Left renal cortex interstitium (tissue), 4 donors: ENCODE results near the gene CRISPLD2. TPM values are rescaled to one million over a fixed set of nuclear protein-coding genes. Genes with fewer than 3 reads are reported as not detected.
A peak's percentile ranks its signal among the peaks of the same experiment; 100 is the strongest.
"Not testable (repeated sequence)": the region's sequence is repeated elsewhere in the genome, so short reads cannot be mapped to it uniquely, and the experiment has no call there.

ENCODE experiments used
- DNase-seq, 4 donors: peaks; one replicate each; pipeline ENCODE4 v3.0.0-alpha.2; 2013; ENCODE audit warnings: low read depth in 4 of 4, low spot score in 2 of 4, missing footprints in 1 of 4
- polyA plus RNA-seq, 4 donors: library from polyadenylated mRNA; unstranded; fragments of 120-200 nt; gene quantifications; one replicate each; pipeline ENCODE4 v1.2.1, GENCODE V29; 2013; ENCODE audit not compliant: insufficient read length in 4 of 4

Gene CRISPLD2
- polyA plus RNA-seq, 4 donors, result 7.2 to 8.3 (median 8.0) TPM

DNA sequence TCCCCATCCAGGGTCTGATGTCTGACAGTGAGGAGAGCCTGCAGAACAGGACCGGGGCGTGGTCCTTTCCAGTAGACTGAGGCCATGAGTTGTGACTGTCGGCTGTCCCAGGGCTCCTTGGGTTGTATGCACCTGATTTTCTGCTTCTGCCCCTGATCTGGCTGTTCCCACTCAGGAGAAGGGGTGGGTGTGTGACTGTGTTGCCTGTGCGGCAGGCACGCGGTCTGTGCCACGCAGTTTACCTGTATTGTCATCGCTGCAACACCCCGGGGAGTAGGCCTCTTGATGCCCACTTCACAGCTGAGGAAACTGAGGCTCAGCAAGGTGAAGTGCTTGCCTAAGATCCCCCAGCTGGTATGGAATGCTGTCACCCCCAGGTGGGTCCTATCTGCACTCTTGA, 1.4 kb downstream of the CRISPLD2 start:
- no peak for DNase-seq

DNA sequence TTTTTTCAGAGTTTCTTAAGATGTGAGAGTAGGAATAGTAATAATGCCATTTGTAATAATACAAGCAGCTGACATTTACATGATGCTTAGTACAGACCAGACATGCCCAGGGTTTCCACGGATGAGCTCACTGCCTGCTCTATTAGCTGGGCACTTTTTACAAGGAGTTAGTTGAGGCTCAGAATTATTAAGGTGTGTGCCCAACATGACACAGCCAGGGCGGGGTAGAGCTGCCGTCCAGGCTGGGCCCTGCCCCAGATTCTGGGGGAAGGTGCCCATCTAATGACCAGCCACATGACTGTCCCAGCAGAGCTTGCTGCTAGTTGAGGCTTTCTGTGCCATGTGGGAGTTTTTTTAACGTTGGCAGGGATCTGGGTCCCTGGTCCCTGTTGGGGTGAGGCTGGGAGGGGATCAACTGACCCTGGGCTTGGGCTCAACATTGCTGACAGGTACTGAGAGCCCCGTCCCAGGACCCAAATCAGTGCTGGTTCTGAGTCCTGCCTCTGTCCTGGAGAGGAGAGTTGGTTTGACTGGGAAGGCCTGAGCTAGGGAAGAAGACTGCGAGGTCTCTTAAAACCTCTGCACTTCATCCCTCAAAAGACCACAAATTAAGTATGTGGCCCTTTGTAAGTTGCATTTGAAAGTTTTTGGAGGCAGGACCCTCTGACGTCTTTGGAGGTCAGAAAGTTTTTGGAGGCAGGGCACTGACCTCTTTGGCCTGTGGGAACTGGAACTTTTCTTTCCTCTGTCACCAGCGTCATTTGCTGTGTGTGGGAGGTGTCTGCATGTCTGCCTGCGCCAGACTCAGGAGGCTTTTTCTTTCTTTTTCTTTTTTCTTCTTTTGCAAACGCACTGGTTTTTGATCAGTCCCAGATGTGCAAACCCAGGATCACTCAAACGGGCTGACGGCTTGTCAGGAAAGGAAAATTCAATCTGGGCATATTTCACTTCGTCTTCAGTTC, 2.2 kb downstream of the CRISPLD2 start:
- no peak for DNase-seq

DNA sequence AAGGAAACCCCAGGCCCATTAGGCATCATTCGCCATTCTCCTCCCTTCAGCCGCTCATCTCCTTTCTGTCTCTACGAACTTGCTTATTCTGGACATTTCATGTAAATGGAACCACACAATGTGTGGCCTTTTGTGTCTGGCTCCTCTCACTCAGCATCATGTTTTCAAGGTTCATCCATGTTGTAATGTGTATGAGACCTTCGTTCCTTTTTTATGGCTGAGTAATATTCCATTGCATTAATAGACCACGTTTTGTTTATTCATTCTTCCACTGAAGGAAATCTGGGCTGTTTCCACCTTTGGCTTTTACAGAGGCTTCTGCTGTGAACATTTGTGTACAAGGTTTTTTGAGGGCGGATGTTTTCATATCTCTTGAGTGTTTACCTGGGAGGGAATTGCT, 3.2 kb downstream of the CRISPLD2 start:
- DNase-seq, result no peak

DNA sequence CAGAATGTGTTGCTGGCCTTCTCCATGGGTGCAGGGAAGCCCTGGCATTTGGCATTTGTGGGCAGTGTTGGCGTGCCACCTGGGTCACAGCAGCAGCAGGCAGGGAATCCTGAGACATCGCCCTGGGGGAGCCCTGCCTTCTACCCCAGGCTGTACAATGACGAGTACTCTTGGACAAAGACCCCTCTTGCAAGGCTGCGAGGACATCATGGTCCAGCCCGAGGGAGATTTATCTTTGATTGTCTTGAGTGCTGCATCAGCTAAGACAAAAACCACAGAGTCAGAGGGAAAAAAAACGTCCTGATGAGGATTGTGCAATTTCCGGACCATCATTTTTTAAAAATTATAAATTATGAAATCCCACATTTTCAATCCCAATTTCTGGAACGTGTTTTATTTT, 3.7 kb downstream of the CRISPLD2 start:
- no peak for DNase-seq

DNA sequence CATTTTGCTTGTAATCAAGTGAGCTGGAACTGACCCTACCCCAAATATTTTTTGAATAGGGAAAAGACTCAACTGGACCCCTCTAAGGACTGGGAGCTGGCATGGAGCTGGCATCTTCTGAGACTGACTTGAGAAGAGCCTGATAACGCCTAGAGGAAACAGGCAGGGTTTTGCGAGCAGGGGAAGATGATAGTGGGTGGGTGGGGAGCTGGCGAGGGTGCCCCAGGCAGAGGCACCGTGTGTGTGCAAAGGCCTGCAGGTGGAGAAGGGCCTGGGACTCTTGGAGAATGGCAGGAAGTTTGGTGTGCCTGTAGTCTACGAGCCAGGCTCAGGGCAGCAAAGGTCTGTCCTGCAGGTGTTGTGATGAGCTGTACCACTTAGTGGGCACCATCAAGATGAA, 4.1 kb downstream of the CRISPLD2 start:
- DNase-seq, result no peak

DNA sequence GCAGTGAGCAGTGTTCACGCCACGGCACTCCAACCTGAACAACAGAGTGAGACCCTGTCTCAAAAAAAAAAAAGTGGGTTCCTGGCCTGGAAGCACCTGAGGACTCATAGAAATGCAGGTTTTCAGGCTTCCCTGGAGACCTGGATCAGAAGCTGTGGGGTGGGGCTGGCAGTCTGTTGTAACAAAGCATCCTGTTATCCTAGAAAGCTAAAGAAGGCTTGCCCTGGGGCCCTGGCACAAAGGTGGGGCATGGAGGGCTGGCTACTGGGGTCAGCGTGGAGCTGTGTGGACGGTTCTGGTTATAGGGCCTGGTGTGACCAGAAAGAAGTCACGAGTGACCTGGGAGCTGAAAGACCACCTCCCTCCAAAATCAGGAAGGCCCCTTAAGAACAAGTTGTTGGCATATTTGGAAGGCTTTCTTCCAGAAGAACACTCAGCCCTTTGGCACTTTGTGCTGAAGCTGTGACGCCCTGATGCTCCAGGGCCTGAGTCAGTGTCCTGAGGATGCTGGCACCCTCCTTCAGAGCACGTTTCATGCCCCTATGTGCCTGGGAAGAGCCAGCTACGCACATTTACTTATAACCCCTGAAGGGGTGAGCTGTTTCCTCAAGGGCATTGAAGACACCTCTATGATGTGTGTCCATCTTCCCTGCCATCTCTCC, 6.2 kb downstream of the CRISPLD2 start:
- no peak for DNase-seq

DNA sequence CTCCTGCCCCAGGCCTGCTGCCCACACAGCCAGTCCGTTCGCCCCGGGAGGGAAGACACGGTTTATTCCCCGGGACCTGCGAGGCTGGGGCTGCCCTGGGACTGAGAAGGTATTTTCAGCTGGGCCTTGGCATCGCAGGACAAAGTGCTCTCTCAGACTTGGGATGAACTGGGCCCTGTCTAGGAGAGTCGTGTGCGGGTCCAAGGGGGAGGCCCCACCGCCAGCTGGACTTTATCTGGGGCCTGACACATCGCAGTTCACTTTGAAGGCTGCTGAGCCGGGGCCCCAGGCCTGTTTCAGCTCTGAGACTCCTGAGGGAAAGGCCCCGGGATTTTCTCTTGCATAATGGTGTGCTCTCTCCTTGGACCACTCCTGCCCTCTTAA, 6.8 kb downstream of the CRISPLD2 start:
- DNase-seq, result no peak

DNA sequence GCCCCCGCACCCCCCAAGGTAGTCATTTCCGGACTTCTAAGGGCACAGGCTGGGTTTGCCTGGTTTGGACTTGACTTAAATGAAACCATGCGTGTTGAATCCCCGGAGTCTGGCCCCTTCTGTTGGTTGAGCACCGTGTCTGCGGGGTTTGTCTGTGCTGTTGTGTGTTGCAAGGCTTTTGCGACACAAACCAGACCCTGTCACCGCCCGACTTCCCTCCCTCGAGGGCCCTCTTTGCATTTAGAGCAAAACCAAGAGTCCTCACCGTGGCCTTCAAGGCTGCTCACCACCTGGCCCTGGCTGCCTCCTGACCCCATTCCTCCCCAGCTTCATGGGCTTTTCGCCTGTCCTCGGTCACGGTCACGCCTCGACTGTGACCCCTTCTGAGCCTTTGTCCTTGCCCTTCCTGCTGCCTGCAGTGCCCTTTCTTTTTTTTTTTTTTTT, 7.4 kb downstream of the CRISPLD2 start:
- DNase-seq, result no peak

DNA sequence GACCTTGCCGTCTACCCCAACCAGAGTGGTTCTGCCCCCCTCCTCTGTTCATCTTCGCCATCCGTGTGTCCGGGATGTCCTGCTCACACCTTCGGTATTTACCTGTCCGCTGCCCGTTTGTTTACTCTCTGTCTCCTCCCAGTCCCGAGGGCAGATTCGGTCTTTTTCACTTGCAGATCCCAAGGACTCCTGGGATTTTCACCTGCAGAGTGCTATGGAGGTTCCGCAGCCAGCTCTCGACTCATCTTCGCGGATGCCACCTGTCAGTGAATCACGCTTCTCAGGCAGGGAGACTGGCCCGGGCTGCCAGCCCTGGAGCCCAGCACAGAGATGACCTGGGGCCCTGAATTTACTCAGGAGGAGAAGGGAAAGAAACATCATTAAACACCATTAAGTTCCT, 8.1 kb downstream of the CRISPLD2 start:
- no peak for DNase-seq

DNA sequence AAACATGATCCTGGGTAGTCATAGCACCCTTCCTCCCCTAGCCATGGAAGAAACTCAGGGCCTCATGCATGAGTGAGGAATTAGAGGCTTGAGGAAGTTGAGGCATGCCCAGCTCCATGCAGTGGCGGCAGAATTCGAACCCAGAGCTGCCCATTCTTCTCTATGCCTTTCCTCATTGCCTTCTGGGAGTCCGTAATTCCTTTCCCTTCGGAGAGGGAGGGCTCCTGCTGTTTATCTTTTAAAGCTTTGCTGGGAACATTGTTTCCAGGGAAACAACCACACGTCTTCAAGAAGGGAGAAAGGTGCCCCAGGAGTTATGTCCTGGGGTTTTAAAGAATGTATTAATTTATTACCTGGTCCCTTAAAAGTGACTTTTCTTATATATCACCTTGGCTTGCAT, 8.5 kb downstream of the CRISPLD2 start:
- DNase-seq, result no peak

DNA sequence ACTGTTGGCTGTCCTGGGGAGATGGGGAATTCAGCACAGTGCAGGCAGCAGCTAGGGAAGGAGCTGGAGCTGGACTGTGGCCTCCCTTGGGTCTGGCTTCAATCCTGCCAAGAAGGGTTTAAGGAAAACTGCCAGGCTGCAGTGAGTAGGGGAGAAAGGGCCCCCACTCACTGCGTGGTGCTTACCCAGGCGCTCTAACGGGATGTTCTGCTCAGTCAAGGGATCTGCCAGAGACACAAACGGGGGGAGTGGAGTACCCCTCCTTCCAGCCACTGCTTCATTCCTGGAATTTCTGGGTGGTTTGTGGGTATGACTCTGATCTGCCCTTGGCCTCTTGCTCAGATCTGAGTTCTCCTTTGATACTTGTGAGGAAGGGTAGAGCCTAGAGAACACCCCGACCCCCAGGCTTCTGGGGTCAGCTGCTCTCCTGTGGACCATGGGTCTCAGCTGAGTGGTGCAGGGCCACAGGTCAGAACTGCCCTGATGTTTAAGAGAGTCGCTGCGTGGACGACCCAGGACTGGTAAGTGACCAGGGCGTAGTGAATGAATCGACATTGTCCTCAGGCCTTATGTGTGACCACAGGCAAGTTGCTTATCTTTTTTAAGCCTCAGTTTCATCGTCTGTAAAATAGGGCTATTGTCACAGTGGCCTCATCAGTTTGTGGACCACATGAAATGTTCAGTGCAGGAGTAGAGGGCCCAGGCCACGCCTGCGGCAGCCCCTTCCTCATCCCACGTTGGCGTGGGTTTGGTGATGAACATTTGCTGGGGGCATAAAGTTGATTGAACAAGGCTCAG, 9.6 kb downstream of the CRISPLD2 start:
- no peak for DNase-seq

DNA sequence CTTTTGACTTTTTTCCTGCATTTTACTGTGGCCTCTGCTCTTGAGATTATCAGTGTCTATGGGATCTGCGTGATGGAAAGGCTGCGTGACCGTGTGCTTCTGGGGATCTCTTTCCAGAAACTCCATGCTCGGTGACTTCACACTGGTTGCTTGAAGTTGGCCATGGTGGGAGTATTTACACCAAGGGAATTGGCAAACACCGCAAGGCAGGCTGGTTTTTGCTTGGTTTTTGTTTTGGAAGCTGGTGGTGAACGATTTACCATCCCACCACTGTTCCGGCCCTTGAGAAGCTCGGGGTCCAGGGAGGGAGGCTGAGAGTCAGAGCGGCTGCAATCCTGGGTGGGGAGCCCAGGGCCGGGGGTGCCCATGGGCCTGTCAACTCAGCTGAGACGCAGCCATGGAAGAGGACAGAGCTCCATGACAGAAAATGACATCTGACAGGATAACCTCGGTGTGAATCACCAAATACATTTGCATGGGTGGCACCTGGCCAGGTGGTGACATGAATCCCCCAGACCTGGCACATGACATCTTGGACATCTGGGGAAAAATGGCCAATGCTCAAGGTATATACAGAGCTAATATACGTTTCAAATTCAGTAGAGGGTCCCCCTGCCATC, 11.1 kb downstream of the CRISPLD2 start:
- no peak for DNase-seq

DNA sequence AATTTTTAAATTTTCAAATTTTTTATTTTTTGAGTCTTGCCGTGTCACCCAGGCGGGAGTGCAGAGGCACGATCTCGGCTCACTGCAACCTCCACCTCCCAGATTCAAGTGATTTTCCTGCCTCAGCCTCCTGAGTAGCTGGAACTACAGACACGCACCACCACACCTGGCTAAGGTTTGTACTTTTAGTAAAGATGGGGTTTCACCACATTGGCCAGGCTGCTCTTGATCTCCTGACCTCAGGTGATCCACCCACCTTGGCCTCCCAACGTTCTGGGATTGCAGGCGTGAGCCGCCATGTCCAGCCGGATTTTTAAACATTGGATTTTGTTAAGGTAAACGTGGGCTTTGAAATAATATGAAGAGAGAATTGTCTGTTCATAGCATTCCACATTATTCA, 11.9 kb downstream of the CRISPLD2 start:
- not testable (repeated sequence) for DNase-seq

DNA sequence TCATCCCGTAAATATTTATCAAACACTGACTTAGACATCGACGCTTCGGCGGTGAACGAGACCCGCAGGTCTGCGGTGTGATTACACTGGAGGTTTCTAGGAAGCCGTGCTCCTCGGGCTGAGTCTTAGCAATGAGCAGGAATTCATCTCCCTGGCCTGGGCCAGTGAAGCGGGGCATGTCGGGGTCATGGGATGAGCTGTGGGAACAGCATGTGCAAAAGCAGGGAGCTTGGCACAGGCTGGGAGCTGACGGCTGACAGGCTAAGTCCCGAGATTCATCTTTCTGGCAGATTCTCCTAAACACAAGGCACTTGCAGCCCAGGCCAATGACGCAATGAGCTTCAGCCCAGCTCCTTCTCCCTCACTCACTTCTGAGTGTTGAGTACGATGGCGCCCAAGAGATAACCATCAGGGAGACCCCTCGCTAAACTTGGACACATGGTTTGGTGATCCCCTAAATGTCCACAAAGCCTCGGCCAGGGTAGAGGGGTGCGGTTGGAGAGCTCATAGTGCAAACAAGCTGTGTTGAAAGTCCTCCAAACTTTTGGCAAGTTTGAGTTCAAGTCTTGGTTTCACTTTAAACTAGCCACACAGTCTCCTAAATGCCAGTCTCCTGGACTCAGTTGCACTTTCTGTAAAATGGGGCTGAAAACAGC, 12.8 kb downstream of the CRISPLD2 start:
- no peak for DNase-seq

DNA sequence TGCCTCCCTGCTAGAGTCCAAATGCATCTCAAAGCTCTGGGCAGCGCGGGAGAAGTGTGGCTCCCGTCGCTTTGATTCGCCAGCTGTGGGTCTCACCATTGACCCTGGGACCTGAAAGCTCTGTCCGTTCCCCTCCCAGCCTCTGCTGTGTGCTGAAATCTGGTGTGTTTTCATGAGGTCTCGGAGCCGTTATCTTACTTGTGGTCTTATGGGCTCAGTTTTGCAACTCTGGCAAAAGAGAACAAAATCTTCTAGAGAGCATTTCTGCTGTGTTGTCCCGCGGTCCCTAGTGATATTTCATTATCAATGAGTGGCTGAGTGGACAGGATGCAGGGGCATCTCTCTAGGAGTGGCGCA, 13.3 kb downstream of the CRISPLD2 start:
- no peak for DNase-seq

DNA sequence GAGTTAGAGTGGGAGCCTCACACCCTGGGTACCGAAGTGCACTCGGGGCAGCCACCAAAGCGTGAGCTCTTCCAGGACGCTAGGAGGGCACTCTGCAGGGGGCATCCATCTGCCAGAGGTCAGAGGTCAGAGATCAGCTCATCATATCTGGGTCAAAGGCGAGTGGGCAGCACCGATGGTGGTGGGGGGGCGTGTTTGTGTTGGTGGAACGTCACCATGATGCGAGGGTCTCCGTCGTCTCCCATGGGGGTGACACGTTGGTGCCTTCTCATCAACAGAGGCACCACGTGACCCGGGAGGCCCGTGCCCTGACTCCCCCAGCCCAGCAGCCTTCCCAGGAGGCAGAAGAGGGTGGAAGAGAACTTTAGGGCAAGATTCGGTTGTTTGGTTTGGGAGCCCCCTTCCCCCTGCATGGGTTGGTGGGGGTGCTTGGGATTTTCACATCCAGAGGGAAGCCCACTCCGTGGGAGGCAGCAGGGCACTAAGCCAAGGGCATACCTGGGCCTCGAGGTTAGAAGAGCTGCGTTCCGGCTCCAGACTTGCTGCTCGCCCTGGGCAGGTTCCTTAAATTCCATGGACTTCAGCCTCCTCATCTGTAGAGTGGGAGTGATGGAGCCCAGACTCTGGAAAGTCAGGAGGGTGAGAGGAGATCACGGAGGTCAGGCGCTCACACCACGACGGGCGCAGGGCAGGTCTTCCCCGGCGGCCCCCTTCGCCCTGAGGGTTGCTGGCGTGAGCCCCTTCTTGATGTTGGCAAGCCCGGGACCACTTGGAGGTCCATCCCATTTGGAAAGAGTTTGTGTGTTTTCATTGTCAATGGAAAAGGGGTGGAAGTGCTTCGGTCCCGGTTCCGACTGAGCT, 14.0 kb downstream of the CRISPLD2 start:
- DNase-seq, result no peak

DNA sequence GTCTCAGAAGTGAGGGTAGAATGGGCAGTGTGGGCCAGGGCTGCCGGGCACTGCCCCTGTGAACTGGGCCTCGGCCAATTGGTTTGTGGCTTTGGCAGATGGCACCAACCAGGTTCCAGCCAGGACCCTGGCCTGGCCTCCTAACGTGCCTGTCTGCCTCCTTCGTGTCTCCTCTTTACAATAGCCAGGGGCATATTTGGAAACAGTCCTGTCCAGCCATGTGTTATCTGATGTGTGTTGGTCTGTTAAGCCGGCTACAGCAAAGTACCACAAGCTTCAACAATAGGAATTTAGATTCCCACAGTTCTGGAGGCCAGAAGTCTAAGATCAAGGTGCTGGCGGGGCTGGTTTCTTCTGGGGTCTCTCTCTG, 14.6 kb downstream of the CRISPLD2 start:
- no peak for DNase-seq

DNA sequence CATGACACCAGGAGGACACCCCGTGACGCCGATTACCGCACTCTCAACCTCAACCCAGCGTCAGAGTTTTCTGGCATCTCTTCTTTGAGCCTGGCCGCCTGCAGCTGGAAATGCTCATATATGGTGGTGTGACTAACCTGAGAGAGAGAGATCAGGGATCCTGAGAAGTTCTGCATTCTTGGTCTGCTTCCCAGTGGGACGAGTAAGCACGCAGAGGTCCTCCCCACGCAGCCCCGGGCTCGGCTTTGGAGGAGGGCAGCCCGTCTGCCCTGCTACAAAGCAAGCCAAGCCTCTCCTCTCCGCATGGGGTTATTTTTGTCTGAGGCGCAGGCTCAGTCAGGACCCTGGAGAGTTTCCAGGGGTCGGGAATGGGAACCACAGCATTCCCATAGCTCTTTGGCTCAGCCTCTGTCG, 16.5 kb downstream of the CRISPLD2 start:
- peak in 1 of 4 donors; percentile 74 for DNase-seq

DNA sequence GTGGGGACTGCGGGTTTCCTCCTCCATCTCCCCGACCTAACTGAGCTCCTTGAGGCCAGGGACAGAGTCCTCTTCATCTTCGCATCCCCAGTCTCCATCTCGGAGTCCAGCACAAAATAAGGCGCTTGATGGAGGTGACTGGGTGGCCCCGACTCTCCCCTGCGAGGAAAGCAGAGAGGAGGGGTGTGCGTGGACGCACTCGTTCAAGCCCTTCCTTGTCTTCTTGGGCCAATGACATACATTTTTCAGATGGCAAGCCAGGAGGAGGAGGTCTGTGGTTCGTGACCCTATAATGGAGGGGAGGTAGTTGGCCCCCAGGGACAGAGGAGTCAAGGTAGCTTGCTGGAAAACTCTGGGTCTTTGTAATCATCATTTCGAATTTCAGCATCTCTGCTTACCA, 17.2 kb downstream of the CRISPLD2 start:
- no peak for DNase-seq
